Transverse colon (tissue), 4 donors: ENCODE results near the gene OSBPL10. TPM values are rescaled to one million over a fixed set of nuclear protein-coding genes. Genes with fewer than 3 reads are reported as not detected.

ENCODE experiments used
- DNase-seq: peaks from one replicate; pipeline ENCODE4 v3.0.0-alpha.2; 2019
- H3K27ac ChIP-seq, 4 donors: fragments of 200-600 bp; sonication (generic); 2 replicates each; pipeline ENCODE4 v1.5.1; 2016 to 2018; ENCODE audit warnings: inconsistent platforms in 4 of 4
- H3K27me3 ChIP-seq: fragments of 200-600 bp; sonication (generic); 2 replicates; pipeline ENCODE4 v1.5.1; 2017; ENCODE audit warnings: inconsistent platforms
- H3K36me3 ChIP-seq, 4 donors: fragments of 200-600 bp; sonication (generic); 2 replicates each; pipeline ENCODE4 v1.5.1; 2017 to 2019; ENCODE audit warnings: inconsistent platforms in 4 of 4
- H3K4me1 ChIP-seq, 4 donors: fragments of 200-600 bp; sonication (generic); 2 replicates each; pipeline ENCODE4 v1.5.1; 2017 to 2020; ENCODE audit warnings: inconsistent platforms in 4 of 4
- H3K4me3 ChIP-seq, 4 donors: fragments of 200-600 bp; sonication (generic); 1 replicate in 1 of 4; 2 replicates in 3 of 4; pipeline versions ENCODE4 v1.5.1 to v1.6.1; 2017 to 2019; ENCODE audit warnings: inconsistent platforms in 4 of 4
- H3K9me3 ChIP-seq, 2 donors: fragments of 200-600 bp; sonication (generic); 2 replicates each; pipeline ENCODE4 v1.5.1; 2017 to 2019; ENCODE audit warnings: inconsistent platforms in 2 of 2
- CTCF ChIP-seq, 5 experiments: fragments of 200-600 bp in 3 of 5; fragments of 450-650 bp in 2 of 5; sonication (generic) in 3 of 5; IDR thresholded peaks; 1 replicate in 2 of 5; 2 replicates in 3 of 5; pipeline ENCODE4 v1.5.1; 2016 to 2017; ENCODE audit warnings: antibody characterized with exemption in 5 of 5, inconsistent platforms in 3 of 5, mild to moderate bottlenecking in 2 of 5, moderate library complexity in 1 of 5
- EP300 ChIP-seq: sonication (generic); formaldehyde crosslinking; IDR thresholded peaks from one replicate; pipeline ENCODE4 v1.6.1; 2017; ENCODE audit warnings: antibody characterized with exemption, low read depth
- POLR2A ChIP-seq: fragments of 450-650 bp; IDR thresholded peaks from one replicate; pipeline ENCODE4 v1.6.1; 2016; ENCODE audit warnings: antibody characterized with exemption, mild to moderate bottlenecking, moderate library complexity
- POLR2AphosphoS5 ChIP-seq, 3 donors: sonication (generic); formaldehyde crosslinking; IDR thresholded peaks; one replicate each; pipeline ENCODE4 v1.6.1; 2016; ENCODE audit warnings: antibody characterized with exemption in 3 of 3
- WGBS, 2 donors: methylation state at CpG; one replicate each; pipeline ENCODE4 v1.1.5; 2018; ENCODE audit warnings: low coverage in 1 of 2; 5-methylcytosine and 5-hydroxymethylcytosine counted together
- in situ Hi-C, 4 donors: fragments of 200-750 bp; cut with MboI; loops; one replicate each; pipeline versions ENCODE4 v1.15.0 to v1.15.1; 2017; ENCODE audit warnings: low sequenced_read_pairs in 3 of 4, low pct_ligation_motif_present in 1 of 4, low pct_unique_long_range_greater_than_20kb in 1 of 4
- intact Hi-C: fragments of 100-400 bp; cut with DNase I; formaldehyde crosslinking; loops from one replicate; pipeline ENCODE4 v1.15.1; 2023; ENCODE audit warnings: low total_unique reads
- total RNA-seq, 4 donors: library from RNA; depleted of rRNA; stranded (reverse); fragments of >200 nt; gene quantifications; one replicate each; pipeline ENCODE4 v1.1.0, GENCODE V29; 2016

Gene OSBPL10
- total RNA-seq, 4 donors from 2014 or later = 10.0 to 34.8 (median 19.5) TPM

GRCh38 chr3:31625358-31625757, 355.7 kb downstream of the OSBPL10 start:
- in situ Hi-C loops = no loop called here
- 92 to 93% methylated on average over 2 of the region's 2 CpGs for WGBS, 2 donors
- intact Hi-C loops = no loop called here

GRCh38 chr3:31624083-31624709, 356.9 kb downstream of the OSBPL10 start:
- Histone ChIP-seq H3K27ac (no peak overlapping the region), H3K36me3 (peaks cover 0 to 43% (median 14%) of the 10 kb centered on the region in 4 donors), H3K4me1 (no peaks in the 10 kb centered on the region), H3K4me3 (no peak overlapping the region), H3K9me3 (no peaks in the 10 kb centered on the region), H3K27me3 (no peaks in the 10 kb centered on the region)
- no peak for DNase-seq
- WGBS, 2 donors = 89 to 97% methylated on average over 6 of the region's 6 CpGs
- intact Hi-C loops (no loop called here), in situ Hi-C loops (no loop called here)
- TF ChIP-seq EP300 = no peak
- no peak for TF ChIP-seq POLR2AphosphoS5 (IDR thresholded peaks at IDR 0.05)
- no peak for TF ChIP-seq POLR2A
- TF ChIP-seq CTCF (IDR thresholded peaks at IDR 0.05) = no peak

More at GRCh38 chr3:31625358-31625757, 355.7 kb downstream of the OSBPL10 start:
- no peak for DNase-seq
- Histone ChIP-seq H3K27me3 (no peaks in the 10 kb centered on the region), H3K36me3 (peaks cover 0 to 49% (median 14%) of the 10 kb centered on the region in 4 donors), H3K27ac (no peak overlapping the region), H3K9me3 (no peaks in the 10 kb centered on the region), H3K4me3 (no peak overlapping the region), H3K4me1 (no peaks in the 10 kb centered on the region)
- TF ChIP-seq EP300 = no peak
- TF ChIP-seq POLR2AphosphoS5 (IDR thresholded peaks at IDR 0.05) = no peak
- no peak for TF ChIP-seq CTCF (IDR thresholded peaks at IDR 0.05)
- TF ChIP-seq POLR2A = no peak

GRCh38 chr3:31622636-31623288, 358.3 kb downstream of the OSBPL10 start:
- TF ChIP-seq EP300 (no peak), POLR2AphosphoS5 (IDR thresholded peaks at IDR 0.05) (no peak), CTCF (IDR thresholded peaks at IDR 0.05) (no peak), POLR2A (no peak)
- in situ Hi-C loops = no loop called here
- Histone ChIP-seq H3K27ac (no peak overlapping the region), H3K27me3 (no peaks in the 10 kb centered on the region), H3K9me3 (no peaks in the 10 kb centered on the region), H3K4me1 (no peaks in the 10 kb centered on the region), H3K36me3 (peaks cover 0 to 39% (median 16%) of the 10 kb centered on the region in 4 donors), H3K4me3 (no peak overlapping the region)
- no peak for DNase-seq
- intact Hi-C loops = no loop called here
- 70 to 95% methylated on average over 4 of the region's 4 CpGs for WGBS, 2 donors

GRCh38 chr3:31621314-31621713, 359.7 kb downstream of the OSBPL10 start:
- no peaks in the 10 kb centered on the region for H3K27me3 ChIP-seq
- intact Hi-C loops = no loop called here
- H3K36me3 ChIP-seq = peaks cover 0 to 26% (median 13%) of the 10 kb centered on the region in 4 donors
- in situ Hi-C loops = no loop called here
- TF ChIP-seq POLR2A (no peak), EP300 (no peak), CTCF (IDR thresholded peaks at IDR 0.05) (no peak), POLR2AphosphoS5 (IDR thresholded peaks at IDR 0.05) (no peak)
- no peaks in the 10 kb centered on the region for H3K9me3 ChIP-seq
- 88 to 89% methylated on average over 3 of the region's 3 CpGs for WGBS, 2 donors
- no peak overlapping the region for H3K27ac ChIP-seq
- DNase-seq = no peak
- H3K4me1 ChIP-seq = no peaks in the 10 kb centered on the region
- no peak overlapping the region for H3K4me3 ChIP-seq
